Left renal cortex interstitium (tissue), 4 donors: ENCODE measurements around the gene L1CAM. TPM values are rescaled to one million over a fixed set of nuclear protein-coding genes. Genes with fewer than 3 reads are reported as not detected.
A peak's percentile ranks its signal among the peaks of the same experiment; 100 is the strongest.

Experiments
- DNase-seq, 4 donors: peaks; one replicate each; pipeline ENCODE4 v3.0.0-alpha.2; 2013; ENCODE audit warnings: low read depth in 4 of 4, low spot score in 2 of 4, missing footprints in 1 of 4
- polyA plus RNA-seq, 4 donors: library from polyadenylated mRNA; unstranded; fragments of 120-200 nt; gene quantifications; one replicate each; pipeline ENCODE4 v1.2.1, GENCODE V29; 2013; ENCODE audit not compliant: insufficient read length in 4 of 4

The L1CAM gene
- polyA plus RNA-seq, 4 donors = 44.5 to 68.5 (median 54.5) TPM

DNA sequence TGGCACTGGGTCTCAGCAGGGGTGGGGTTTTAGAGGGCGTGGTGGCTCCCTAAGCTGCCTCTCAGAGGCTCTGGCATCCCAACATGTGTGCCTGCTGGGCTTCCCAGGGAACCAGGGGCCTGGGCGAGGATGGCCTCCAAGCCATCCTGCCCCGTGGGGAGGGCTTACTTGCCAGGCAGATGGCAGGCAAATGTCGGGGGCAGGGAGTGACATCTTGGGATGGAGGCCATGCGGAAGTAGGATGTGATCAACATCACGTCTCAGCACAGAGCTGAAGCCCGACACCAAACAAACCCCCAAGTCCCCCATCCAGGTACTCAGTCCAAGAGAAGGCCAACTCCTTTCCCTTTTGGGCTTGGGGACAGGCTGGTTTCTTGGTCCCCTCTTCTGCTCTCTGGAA is 4.7 kb downstream of the L1CAM start:
- DNase-seq = no peak

DNA sequence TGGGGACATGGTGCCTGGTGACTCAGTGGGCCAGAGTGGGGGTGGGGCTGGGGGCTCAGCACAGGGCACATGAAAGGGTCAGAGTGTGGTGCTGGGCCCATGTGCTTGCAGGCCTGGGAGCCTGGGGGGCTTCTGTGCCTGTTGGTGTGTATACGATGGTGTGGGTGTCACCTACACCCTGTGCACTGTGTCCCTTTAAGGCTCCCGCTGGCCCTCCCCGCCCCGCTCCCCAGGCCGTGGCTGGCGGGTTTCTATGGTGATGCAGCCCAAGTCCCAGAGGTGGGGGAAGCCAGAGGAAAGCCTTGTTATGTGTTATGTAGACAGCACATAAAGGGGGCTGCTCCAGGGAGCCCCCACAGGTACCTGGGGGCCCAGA is 5.5 kb downstream of the L1CAM start:
- DNase-seq = no peak

DNA sequence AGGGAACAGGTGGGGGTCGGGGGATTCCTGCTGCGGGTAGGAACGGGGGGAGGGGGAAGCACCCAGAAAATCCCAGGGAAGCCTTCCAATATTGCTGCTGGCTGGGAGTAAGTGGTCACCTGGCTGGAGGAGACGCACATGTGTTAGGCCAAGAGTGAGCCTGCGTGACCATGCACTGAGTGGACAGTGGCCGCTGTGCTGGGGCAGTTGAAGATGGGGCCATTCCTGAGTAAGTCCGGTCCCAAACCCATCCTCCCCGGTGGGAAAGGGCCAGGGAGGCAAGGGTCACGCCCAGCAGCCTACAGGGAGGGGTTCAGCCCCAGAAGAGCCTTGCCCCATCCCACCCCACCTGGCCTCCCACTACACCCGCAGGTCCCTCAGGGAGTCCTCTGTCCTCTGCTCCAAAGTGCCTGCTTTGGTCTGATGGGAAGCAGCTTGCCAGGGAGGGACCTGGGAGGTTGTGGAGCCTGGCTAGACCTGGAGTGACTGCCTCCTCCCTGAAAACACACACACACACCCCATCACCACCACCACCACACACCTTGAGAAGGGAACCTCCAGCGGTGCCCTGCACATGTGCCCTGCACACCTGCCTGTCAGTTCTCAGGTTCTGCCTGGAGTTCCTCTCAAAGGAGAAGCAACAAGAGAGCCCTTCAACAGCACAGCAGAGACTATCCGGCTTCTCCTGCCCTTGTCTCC is 6.1 kb downstream of the L1CAM start:
- no peak for DNase-seq

DNA sequence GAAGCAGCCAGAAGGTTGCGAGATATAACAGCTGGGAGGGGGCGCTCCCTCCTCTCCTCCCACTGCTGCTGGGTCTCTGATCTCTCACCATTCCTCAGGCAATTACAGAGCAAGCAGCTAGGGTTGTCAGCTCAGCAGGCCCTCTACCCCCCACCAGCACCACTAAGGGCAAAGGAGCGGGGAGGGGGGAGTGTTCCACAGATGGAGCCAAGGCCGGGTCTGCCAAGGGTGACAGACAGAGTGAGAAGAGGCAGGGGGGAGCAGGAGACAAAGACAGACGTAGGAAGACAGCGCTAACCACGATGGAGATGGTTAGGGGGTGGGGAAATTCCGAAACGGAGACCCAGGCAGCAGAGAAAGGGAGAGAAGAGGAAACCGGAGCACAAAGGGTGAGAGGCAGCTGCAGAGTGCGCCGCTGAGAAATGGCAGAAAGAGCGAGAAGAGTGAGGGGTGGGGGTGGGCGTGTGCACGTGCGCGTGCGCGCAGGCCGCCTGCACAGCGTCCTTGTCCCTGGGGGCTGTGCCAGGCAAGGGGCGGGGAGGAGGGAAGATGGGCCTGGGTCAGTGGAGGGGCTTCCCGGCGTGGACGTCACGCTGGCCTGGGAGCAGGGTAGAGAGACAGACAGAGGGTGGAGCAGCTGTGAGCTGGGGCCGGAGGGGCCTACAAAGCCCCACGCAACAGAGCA is 6.9 kb downstream of the L1CAM start:
- DNase-seq = no peak

DNA sequence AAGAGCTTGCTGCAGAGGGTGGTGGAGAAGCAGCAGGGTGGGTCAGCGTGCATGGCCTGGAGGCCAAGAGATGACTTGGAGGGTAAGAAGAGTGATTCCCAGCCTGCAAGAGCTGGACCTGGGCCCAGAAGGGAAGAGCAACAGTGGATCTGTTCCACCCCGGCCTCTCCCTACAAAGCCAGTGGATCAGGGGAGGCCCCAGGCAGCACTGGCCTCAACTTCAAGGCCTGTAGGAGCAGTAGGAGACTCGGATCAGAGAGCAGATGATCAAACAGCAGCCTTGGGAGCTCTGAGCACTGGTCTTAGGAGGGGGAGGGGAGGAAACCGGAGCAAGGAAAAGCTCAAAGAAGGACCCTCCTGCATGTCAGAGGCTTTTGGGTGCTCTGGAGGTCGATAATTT is 7.6 kb downstream of the L1CAM start:
- no peak for DNase-seq

DNA sequence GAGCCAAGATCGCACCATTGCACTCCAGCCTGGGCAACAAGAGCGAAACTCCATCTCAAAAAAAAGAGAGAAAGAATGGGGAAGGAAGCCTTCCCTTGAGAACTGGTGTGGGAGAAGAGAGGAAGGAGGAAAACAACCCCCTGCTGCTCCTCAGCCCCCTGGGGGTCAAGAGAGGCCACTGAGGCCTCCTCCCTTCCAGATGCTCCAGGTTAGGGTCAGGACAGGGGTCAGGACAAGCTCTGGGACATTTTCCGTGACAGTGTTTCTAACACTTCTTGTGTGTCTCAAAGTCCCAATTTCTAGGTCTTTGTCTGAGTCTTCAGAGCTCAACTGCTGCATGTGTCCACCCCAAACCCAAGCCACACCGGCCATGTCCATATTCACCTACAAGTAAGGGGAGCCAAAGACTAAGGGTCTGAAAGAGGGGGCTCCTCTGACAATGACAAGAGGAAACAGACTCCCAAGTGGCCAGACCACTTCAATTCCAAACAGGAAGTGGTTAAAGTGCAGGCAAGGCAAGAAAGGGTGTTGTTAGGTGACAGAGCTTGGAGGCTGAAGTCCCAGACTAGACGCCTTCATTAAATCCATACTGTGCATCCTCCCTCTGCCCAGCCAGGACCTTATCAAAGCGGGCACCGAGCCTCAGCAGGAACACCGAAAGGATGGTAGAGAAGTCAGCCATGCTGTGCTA is 8.3 kb downstream of the L1CAM start:
- no peak for DNase-seq

DNA sequence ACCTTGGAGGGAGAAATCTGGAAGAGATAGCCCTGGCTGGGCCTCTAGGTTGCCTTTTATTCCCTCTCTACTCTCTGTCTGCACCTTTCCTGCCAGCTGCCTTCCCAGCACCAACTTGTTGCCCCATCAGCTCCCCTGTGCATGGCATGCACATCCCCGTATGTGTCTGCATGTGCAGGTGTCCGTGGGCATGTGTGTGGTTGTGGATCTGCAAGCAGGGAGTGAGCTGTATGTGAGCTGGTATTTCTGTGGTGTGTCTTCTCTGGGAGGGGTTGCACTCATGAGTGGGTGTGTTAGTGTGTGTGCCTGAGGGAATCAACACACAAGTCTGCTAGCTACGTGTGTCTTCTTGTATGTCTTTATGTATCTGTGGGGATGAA is 9.9 kb downstream of the L1CAM start:
- no peak for DNase-seq

DNA sequence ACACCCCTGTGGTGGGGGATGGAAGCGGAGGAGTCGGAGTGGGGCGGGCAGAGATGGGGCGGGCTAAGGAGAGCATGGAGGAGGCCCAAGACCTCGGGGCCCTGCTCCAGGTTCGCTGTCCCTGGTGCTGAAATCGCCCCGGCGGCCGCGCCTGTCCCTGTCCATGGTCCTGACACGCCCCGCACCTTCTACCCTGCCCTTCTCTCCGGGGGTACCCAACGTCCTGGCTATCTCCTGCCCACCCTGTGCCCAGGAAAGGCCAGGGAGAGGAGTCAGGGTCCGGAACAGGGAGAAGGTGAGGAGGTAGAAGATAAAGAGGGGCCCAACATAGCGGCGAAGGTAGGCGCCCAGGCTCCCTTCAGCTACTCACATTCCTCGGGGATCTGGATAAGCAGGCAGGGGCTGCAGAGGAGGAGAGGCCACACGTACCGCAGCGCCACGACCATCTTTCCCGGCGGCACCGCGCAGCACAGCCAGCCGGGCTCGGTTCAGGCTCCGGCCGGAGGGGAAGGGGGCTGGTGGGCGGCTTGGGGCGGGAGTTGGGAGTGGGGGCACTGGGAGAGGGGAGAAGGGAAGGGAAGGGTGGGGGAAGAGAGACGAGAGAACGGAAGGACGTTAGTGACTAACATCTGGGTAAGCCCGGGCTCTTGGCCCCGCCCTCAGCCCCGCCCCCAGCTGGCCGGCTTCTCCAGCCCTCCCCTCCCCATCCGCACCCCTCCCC is 10.4 kb downstream of the L1CAM start:
- peak in 2 of 4 donors; percentile 24 to 31 for DNase-seq

DNA sequence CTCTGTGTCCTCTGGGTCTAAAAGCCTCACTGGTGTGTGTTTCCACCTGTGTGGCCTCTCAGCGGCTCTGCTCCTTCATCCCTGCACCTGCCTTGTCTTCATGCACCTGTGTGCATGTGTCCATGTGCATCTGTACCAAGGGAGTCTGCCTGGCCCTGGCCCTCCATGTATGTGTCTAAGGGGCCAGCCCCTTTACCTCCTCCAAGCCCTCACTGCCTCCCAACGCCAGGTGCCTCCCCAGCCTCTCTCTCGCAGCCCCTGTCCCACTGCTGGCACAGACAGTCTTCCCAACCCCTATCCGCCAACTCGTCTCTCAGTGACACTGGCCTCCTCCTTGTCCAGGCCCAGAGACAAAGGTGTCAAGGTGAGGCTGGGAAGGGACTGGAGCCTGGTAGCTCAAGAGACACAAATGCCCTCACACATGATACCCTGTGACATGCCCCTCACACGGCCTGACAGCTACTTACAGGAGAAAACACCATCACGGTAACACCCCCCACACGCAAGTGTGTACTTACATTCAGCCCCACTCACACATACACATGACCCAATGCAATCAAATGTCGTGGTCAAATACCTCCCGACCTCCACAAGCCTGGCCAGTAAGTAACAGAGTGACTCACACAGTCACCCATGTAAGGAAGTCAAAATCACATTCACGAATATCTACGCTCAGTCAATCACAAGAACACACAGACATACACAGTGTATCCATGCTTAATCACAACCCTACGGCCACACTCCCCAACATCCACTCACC is 11.4 kb downstream of the L1CAM start:
- DNase-seq = no peak

DNA sequence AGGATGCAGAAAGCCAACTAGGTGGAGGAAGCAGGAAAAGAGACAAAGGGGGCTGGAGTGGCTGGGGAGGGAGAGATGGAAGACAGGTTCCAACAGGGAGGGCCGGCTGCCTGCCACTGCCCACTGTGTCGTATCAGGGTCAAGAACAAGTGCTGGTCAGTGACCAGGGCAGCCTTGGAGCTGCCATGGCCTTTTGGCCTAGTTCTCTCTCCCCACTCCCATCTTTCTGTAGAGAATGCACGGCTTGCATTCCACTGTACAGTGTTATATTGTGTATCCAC is 11.9 kb downstream of the L1CAM start:
- no peak for DNase-seq

DNA sequence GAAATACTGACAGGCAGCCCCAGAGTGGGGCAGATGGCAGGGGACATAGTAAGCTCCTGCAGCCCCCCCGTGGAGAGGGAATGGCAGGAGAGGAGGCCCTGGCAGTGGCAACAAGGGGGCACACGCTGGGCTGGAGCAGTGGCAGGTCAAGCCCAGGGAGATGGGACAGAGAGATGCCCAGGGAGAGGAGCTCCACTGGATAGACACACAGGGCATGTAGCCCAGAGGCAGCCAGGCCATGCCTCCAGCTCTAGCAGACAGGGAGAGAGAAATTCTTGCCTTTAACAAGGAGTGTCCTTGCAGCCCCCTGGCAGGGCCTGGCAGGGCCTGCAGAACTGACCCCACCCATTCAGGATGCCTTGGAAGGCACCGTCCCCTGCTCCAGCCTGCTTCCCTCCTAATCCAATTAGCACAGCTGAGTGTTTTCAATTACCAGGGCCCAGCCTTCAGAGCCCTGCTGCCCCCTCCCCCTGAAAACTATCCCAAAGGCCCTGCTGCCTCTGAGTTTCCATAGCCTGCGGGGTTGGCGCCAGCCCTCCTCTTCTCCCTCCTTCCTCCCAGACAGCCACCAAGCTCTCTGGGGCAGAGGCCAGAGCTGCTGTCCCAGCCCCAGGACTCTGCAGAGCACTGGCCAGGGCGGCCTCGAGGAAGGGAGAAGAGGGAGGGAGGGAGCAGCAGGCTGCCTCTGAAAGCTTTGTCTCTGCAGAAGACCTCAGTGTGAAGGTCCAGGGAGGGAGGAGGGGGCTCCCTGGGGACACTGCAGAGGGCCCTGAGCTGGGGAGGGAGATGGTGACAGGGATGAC is 12.5 kb downstream of the L1CAM start:
- no peak for DNase-seq

DNA sequence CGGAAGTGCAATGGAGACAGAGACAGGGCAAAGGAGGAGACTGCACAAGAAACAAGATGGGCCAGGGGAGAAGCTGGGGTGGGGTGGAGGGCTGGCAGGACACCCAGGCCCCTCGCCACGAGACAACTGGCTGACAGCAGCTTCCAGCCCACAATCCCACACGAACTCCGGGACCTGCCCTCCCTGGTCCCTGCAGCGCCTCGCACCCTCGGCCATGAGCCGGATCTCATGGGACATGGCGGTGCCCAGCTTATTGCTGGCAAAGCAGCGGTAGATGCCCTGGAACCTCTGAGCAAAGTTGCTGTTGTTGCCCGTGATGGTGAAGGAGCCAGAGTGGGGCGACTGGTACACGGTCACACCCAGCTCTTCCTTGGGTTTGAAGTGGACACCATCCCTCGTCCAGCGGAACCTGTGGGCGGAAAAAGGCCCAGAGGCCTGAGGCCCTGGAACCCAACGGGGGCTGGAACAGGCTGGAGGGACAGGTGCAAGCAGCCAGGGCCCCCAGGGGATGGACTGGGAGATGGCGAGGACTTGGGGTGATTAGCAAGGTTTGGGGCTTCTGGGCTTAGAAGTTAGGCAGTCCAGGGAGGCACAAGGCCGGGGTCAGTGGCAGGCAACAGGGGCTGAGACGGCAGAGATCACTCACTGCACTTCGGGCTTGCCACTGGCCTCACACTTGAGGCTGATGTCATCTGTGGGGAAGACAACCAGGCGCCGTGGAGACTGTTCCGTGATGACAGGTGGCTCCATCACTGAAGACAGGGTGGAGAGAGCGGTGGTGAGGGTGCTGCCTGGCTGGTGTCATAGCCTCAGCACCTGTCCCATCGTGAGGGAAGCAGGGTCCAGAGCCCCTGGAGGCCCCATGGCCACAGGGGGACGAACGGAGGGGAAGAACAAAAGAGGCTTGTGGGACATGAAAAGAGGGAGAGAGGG is 13.8 kb downstream of the L1CAM start:
- DNase-seq = no peak

DNA sequence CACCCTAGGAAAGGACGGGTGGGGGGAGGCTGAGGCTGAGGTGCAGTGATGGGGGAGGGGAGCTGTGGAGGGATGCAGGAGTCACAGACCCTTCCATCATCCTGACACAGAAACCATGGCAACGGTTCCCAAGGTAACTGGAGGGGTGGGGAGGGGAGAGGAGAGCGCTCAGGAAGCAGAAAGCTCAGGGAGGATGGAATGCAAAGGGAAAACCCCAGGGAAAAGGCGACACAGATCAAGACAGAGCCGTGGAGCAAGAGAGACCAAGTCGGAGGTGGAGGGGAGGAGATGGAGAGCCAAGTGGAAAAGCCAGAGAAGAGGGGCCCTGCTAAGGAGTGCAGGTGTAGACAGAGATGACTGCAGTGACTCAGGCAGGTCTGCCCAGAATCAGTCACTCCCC is 14.5 kb downstream of the L1CAM start:
- no peak for DNase-seq

DNA sequence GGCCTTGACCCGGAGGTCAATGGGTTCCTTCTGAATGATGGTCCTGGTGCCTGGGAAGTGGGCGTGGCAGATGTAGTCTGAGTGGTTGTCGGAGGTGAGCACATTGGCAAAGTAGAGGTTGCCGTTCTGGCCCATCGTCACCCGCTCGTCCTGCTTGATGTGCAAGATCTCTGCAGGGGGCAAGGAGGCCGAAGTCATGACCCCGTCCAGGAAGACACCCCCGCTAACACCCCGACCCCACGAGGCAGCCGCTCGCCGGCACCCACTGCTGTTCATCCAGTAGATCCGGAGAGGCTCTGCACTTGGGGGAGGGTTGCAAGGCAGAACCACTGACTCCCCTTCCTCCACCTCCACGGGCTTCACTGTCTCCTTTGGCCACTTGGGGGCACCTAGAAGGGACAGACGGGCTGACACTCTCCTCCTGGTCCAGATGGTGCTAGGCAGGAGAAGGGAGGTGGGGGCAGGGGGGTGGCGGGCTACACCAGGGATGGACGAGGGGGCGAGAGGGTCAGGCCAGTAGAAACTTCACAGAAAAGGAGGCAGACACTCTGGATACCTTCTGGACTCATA is 15.1 kb downstream of the L1CAM start:
- no peak for DNase-seq

DNA sequence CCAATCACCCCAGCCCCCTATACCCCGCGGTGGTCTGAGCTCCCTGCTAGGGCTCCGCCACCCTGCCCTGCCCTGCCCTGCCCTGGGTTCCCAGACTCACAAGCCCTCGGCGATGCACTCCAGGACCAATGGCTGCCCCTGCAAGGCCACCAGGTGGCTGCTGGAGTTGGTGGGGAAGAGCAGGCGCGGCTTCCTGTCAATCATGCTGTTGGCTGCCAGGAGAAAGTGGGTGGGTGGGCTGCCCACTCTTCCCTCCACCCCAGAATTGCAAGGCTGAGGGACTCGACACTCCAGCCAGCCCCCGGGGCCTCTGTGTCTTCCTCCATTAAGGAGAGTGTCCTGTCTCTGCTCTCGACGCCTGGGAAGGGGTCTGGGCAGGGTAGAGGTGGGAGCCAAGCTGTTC is 15.7 kb downstream of the L1CAM start:
- DNase-seq = no peak

DNA sequence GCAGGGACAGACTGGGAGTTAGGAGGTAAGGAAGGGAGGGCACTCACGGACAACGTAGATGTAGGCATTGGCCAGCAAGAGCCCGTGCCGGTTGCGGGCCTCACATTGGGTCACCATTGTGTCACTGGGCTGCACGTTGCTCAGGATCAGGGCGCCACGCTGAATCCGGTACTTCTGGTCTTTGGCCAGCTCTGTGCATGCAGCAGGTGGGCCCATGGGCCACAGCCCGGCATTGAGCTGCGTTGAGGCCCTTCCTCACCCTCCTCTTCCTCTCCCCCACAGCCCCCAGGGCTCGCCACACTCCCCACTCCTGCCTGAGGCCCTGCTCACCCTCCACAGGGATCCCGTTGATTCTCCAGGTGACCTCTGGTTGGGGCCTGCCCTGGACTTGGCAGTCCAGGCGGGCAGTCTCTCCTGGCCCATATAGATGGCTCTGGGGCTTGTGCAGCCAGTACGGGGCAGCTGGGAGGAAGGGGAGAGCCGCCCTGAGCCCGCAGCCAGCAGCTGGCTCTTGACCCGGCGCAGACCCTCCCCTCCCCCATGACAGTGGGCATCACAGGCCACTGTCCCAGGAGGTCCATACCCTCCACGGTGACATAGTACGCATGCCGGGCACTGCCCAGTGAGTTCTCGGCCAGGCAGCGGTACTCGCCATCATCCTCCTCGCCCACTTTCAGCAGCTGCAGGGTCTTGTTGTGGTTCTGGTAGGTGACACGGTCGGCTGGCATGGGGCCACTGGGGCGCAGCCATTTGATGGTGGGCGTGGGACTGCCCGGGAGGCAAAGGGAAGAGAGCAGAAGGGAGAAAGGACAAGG is 16.3 kb downstream of the L1CAM start:
- DNase-seq = no peak

DNA sequence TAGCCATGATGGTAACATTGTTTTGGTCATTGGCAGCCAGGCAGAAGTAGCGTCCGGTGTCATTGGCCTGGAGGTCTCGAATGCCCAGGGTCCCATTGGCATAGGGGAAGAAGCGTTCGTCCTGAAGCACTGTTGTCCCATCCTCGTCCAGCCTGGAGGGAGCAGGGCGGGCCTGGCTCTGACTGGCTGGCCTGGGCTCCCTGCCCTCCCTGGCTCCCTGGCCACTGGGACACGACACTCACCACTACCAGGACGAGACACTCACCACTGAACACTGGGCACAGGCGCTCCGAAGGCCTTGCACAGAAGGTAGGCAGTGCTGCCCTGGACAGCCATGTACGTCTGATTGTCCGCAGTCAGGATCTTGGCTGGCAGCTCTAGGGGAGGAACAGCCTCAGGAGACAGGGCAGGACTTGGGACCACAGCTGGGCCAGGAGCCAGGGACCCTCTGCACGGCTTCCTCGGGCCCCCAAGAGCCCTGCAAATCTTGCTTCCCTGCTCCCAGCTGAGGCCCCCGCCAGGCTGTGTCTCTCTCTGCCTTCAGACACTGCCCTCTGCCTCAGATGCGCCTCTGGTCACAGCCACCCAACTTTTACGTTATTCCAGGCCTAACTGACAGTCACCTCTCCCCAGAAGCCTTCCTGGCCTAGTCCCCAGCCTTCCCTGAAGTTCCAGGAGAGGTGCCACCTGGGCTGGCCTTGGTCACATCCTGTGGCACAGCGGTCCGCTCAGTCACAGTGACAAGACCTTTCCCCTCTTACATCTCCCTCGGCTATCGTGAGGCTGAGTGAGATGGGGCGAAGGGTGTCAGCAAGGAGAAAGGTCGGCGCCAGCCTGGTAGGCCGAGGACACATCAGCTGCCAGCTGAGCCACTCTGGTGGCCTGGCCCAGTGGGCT is 17.1 kb downstream of the L1CAM start:
- no peak for DNase-seq
